ENCODE measurements around the gene LYPD4. TPM values are rescaled to one million over a fixed set of nuclear protein-coding genes. Genes with fewer than 3 reads are reported as not detected.
A peak's percentile ranks its signal among the peaks of the same experiment; 100 is the strongest.

The LYPD4 gene
- total and polyA plus RNA-seq, 9 donors: not detected

GRCh38 chr19:41804336-41804735 lies 40.1 kb downstream of the LYPD4 start:
- Histone ChIP-seq H3K36me3 (ENCODE audit: control insufficient read depth, insufficient read depth, low read length) (no peaks in the 10 kb centered on the region), H3K27ac (ENCODE audit: low read length) (no peak overlapping the region), H3K4me3 (ENCODE audit: low read length) (no peak overlapping the region), H3K27me3 (ENCODE audit: control insufficient read depth, insufficient read depth, low read length) (no peaks in the 10 kb centered on the region), H3K9me3 (replicated peaks; ENCODE audit: control insufficient read depth, low read depth, low read length) (no peaks in the 10 kb centered on the region), H3K4me1 (ENCODE audit: control insufficient read depth, insufficient read depth, low read length) (no peaks in the 10 kb centered on the region)
- no peak for DNase-seq
- no CpG with 5 or more reads among the region's 3 CpGs for WGBS (ENCODE audit: insufficient coverage)

DNA sequence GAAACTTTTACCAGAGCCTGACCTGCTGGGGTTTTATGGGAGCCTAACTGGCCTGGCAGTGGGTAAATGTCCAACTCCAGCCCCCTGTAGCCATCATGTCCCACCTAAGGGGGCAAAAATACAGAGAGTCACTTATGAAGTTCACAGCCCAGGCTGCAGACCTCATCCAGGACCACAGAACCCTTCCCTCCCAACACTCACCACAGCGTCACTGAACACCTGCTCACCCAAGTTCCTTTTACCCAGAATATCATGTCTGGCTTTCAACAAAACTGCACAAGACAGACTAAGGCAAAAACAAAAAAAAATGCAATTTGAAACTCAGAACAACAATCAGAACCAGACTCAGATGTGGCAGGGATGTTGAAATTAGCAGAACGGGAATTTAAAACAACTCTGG lies 41.7 kb downstream of the LYPD4 start:
- Histone ChIP-seq H3K27ac (ENCODE audit: low read length) (no peak overlapping the region), H3K9me3 (replicated peaks; ENCODE audit: control insufficient read depth, low read depth, low read length) (no peaks in the 10 kb centered on the region), H3K4me3 (ENCODE audit: low read length) (no peak overlapping the region), H3K4me1 (ENCODE audit: control insufficient read depth, insufficient read depth, low read length) (no peaks in the 10 kb centered on the region), H3K27me3 (ENCODE audit: control insufficient read depth, insufficient read depth, low read length) (no peaks in the 10 kb centered on the region), H3K36me3 (ENCODE audit: control insufficient read depth, insufficient read depth, low read length) (no peaks in the 10 kb centered on the region)
- DNase-seq: no peak
- WGBS (ENCODE audit: insufficient coverage): 78% methylated on average over 1 of the region's 2 CpGs

DNA sequence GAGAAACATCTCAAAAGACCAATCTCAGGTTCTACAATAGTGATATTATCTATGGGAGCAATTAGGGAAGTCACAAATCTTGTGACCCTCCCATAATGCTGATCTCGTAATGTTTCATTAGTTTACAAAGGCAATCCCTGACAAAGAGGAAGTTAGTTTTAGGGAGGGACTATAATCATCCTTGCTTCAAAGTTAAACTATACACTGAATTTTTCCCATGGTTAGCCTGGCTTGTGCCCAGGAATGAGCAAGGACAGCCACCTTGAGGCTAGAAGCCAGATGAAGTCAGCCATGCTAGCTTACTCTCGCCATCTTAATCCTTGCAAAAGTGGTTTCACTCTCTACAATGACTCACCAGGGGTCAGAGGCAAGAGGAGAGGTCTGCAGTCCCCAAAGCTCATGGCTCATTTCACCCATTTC lies 42.7 kb downstream of the LYPD4 start:
- H3K4me3 ChIP-seq (ENCODE audit: low read length): no peak overlapping the region
- no peaks in the 10 kb centered on the region for H3K4me1 ChIP-seq (ENCODE audit: control insufficient read depth, insufficient read depth, low read length)
- no peaks in the 10 kb centered on the region for H3K9me3 ChIP-seq (replicated peaks; ENCODE audit: control insufficient read depth, low read depth, low read length)
- DNase-seq: peak; percentile 46
- no peaks in the 10 kb centered on the region for H3K36me3 ChIP-seq (ENCODE audit: control insufficient read depth, insufficient read depth, low read length)
- H3K27me3 ChIP-seq (ENCODE audit: control insufficient read depth, insufficient read depth, low read length): no peaks in the 10 kb centered on the region
- 60% methylated on average over 1 of the region's 2 CpGs for WGBS (ENCODE audit: insufficient coverage)
- H3K27ac ChIP-seq (ENCODE audit: low read length): no peak overlapping the region

- Histone ChIP-seq H3K27me3 (ENCODE audit: control insufficient read depth, insufficient read depth, low read length) (no peaks in the 10 kb centered on the region), H3K4me3 (ENCODE audit: low read length) (no peak overlapping the region), H3K9me3 (replicated peaks; ENCODE audit: control insufficient read depth, low read depth, low read length) (no peaks in the 10 kb centered on the region), H3K4me1 (ENCODE audit: control insufficient read depth, insufficient read depth, low read length) (no peaks in the 10 kb centered on the region), H3K36me3 (ENCODE audit: control insufficient read depth, insufficient read depth, low read length) (no peaks in the 10 kb centered on the region), H3K27ac (ENCODE audit: low read length) (no peak overlapping the region)
- 48% methylated on average over 2 of the region's 4 CpGs for WGBS (ENCODE audit: insufficient coverage)
- DNase-seq: no peak
Observed at GRCh38 chr19:41801031-41801430, 43.5 kb downstream of the LYPD4 start.

GRCh38 chr19:41799444-41800000 lies 45.0 kb downstream of the LYPD4 start:
- H3K9me3 ChIP-seq (replicated peaks; ENCODE audit: control insufficient read depth, low read depth, low read length): no peaks in the 10 kb centered on the region
- 57% methylated on average over 3 of the region's 9 CpGs for WGBS (ENCODE audit: insufficient coverage)
- no peaks in the 10 kb centered on the region for H3K36me3 ChIP-seq (ENCODE audit: control insufficient read depth, insufficient read depth, low read length)
- H3K4me3 ChIP-seq (ENCODE audit: low read length): no peak overlapping the region
- no peak for DNase-seq
- no peaks in the 10 kb centered on the region for H3K4me1 ChIP-seq (ENCODE audit: control insufficient read depth, insufficient read depth, low read length)
- no peak overlapping the region for H3K27ac ChIP-seq (ENCODE audit: low read length)
- H3K27me3 ChIP-seq (ENCODE audit: control insufficient read depth, insufficient read depth, low read length): no peaks in the 10 kb centered on the region

DNA sequence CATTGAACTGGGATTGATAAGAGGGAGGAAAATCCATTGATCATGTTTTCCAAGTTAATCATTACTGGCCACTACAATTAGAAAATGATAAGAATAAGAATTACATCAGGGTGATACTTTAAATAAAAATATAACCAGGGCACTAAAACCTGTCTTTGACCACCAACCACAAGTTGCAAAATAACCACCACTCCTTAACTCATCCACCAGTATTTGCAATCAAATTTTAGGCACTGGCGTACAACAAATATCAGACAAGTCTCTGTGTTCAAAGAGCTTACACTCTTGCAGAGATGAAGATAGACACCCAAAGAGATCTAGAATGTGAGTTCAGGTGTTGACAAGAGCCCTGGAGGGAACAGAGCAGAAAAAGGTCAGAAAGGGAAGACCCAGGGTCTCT lies 47.6 kb downstream of the LYPD4 start:
- no peak for DNase-seq
- WGBS (ENCODE audit: insufficient coverage): no CpG with 5 or more reads among the region's 1 CpG
- no peak overlapping the region for H3K4me3 ChIP-seq (ENCODE audit: low read length)
- peaks cover 3% of the 10 kb centered on the region for H3K27me3 ChIP-seq (ENCODE audit: control insufficient read depth, insufficient read depth, low read length)
- H3K36me3 ChIP-seq (ENCODE audit: control insufficient read depth, insufficient read depth, low read length): no peaks in the 10 kb centered on the region
- H3K27ac ChIP-seq (ENCODE audit: low read length): no peak overlapping the region
- no peaks in the 10 kb centered on the region for H3K9me3 ChIP-seq (replicated peaks; ENCODE audit: control insufficient read depth, low read depth, low read length)
- no peaks in the 10 kb centered on the region for H3K4me1 ChIP-seq (ENCODE audit: control insufficient read depth, insufficient read depth, low read length)

- DNase-seq: peak; percentile 10
- Histone ChIP-seq H3K27ac (ENCODE audit: low read length) (no peak within 1 kb of the TSS), H3K27me3 (ENCODE audit: control insufficient read depth, insufficient read depth, low read length) (peaks cover 3% of the 10 kb centered on the region), H3K4me1 (ENCODE audit: control insufficient read depth, insufficient read depth, low read length) (no peaks in the 10 kb centered on the region), H3K9me3 (replicated peaks; ENCODE audit: control insufficient read depth, low read depth, low read length) (no peaks in the 10 kb centered on the region), H3K4me3 (ENCODE audit: low read length) (no peak within 1 kb of the TSS), H3K36me3 (ENCODE audit: control insufficient read depth, insufficient read depth, low read length) (no peaks in the 10 kb centered on the region)
Observed at GRCh38 chr19:41796362-41796761, 48.1 kb downstream of the LYPD4 start, which contains the start of gene CEACAM3. Gene CEACAM3 (plus strand): TSS chr19:41796587. CDS start chr19:41796678, 91 bp downstream.

DNA sequence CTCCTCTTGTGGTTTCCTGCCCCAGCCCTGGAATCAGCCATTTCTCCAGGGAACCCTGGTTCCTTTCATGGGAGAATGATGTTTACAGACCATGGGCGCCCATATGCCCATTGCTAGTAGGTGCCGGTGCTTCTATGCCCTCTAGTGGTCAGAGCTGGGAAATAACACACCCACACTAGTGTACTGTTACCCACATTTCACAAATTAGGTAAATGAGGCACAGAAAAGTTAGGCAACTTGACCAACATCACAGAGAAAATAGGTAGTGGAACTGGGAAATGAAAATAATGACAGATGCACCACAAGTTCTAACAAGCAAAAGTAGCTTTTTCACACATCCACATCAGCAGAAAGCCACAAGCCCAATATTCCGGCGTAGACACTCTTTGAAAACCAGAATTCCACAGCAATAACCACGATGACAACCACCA lies 49.4 kb downstream of the LYPD4 start:
- Histone ChIP-seq H3K9me3 (replicated peaks; ENCODE audit: control insufficient read depth, low read depth, low read length) (no peaks in the 10 kb centered on the region), H3K4me1 (ENCODE audit: control insufficient read depth, insufficient read depth, low read length) (no peaks in the 10 kb centered on the region), H3K4me3 (ENCODE audit: low read length) (no peak overlapping the region), H3K36me3 (ENCODE audit: control insufficient read depth, insufficient read depth, low read length) (no peaks in the 10 kb centered on the region), H3K27ac (ENCODE audit: low read length) (no peak overlapping the region), H3K27me3 (ENCODE audit: control insufficient read depth, insufficient read depth, low read length) (peaks cover 3% of the 10 kb centered on the region)
- DNase-seq: peak; percentile 11
- WGBS (ENCODE audit: insufficient coverage): no CpG with 5 or more reads among the region's 5 CpGs

DNA sequence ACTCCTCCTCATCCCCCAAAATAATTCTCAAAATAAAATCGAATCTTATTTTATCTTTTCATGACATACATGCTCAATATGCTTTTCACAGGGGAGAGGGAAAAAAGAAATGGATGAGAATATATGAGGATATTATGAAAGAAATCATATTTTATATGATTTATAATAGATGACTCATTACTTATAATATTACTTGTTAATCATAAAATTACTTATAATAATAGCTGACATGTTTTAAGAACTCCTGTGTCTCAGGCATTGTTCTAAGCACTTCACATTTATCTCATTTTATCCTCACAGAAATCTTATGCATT lies 51.1 kb downstream of the LYPD4 start:
- no peaks in the 10 kb centered on the region for H3K36me3 ChIP-seq (ENCODE audit: control insufficient read depth, insufficient read depth, low read length)
- WGBS (ENCODE audit: insufficient coverage): no CpG with 5 or more reads among the region's 1 CpG
- H3K27me3 ChIP-seq (ENCODE audit: control insufficient read depth, insufficient read depth, low read length): peaks cover 6% of the 10 kb centered on the region
- H3K4me1 ChIP-seq (ENCODE audit: control insufficient read depth, insufficient read depth, low read length): no peaks in the 10 kb centered on the region
- H3K4me3 ChIP-seq (ENCODE audit: low read length): no peak overlapping the region
- no peaks in the 10 kb centered on the region for H3K9me3 ChIP-seq (replicated peaks; ENCODE audit: control insufficient read depth, low read depth, low read length)
- DNase-seq: no peak
- no peak overlapping the region for H3K27ac ChIP-seq (ENCODE audit: low read length)

DNA sequence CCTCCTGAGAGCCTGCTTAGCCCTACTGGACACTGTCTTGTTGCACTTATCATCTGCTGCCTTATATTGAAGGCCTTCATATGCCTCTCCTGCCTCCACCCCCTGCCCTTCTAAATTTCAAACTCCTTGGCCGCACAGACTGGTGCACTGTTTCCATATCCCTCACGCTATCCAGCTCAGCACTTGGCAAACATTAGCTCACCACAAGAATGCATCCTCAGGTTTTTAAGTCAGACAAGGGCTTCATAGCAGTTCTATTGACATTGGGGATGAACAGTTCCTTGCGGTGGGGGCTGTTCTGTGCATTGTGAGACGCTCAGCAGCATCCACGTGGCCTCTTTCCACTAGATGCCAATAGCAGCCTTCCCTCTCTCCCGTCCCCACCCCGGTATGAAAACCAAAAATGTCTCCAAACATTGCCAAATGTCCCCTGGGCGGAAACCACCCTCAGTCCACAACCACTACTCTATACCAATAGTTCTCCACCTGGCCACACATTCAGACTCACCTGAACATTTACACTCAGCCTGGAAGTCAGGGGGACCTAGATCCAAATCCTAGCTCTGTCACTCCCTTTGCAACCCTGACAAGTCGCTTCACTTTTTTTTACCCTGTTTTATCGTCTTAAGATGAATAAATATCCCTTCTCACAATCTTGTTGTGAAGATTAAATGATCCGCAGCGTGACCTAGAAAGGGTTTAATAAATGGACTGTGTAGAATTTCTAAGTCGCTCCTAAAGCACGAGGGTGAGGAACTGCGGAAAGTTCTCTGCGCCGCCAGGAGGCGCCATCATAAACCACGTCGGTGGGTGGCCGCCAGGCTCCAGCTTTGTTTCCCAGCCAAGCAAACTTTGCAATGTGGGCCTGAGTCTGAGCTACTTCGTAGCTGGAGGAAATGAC lies 51.7 kb downstream of the LYPD4 start:
- H3K9me3 ChIP-seq (replicated peaks; ENCODE audit: control insufficient read depth, low read depth, low read length): no peaks in the 10 kb centered on the region
- peak; percentile 19 for DNase-seq
- H3K36me3 ChIP-seq (ENCODE audit: control insufficient read depth, insufficient read depth, low read length): no peaks in the 10 kb centered on the region
- peaks cover 7% of the 10 kb centered on the region for H3K27me3 ChIP-seq (ENCODE audit: control insufficient read depth, insufficient read depth, low read length)
- no peaks in the 10 kb centered on the region for H3K4me1 ChIP-seq (ENCODE audit: control insufficient read depth, insufficient read depth, low read length)
- 40% methylated on average over 15 of the region's 22 CpGs for WGBS (ENCODE audit: insufficient coverage)
- H3K27ac ChIP-seq (ENCODE audit: low read length): no peak overlapping the region
- no peak overlapping the region for H3K4me3 ChIP-seq (ENCODE audit: low read length)

Measured in muscle of leg (tissue), 11 donors.